ENCODE measurements around the gene CADM1. TPM values are rescaled to one million over a fixed set of nuclear protein-coding genes. Genes with fewer than 3 reads are reported as not detected.

CADM1 gene
- total and polyA plus RNA-seq, 9 of the 15 experiments (the other 6 are each of a cell fraction or from before 2014, with no cell fraction given), result 0.42 TPM; not detected in 8

DNA sequence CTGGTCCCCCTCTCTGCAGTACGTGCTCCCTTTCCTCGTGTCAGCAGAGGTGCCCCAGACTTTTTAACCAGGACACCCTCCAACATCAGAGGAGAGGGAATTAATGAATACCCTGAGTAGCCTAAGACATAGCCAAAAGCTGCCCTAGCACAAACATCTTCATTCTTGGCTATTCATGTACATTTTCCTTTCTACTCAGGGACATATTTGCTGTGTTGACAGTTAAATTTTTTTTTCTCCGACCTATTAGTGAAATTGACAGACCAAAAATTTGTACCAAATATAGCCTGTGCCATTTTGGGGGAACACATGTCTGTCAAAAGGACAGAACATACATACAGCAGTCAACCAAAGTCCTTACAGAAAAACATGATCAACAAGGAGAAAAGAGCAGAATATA is 33.3 kb downstream of the CADM1 start:
- Histone ChIP-seq H3K4me3 (no peak overlapping the region), H3K79me2 (ENCODE audit: control insufficient read depth, insufficient read depth, low read length) (no peaks in the 10 kb centered on the region), H3K4me2 (ENCODE audit: insufficient read depth, low read length) (no peak overlapping the region), H3K36me3 (ENCODE audit: control insufficient read depth, insufficient read depth, low read length) (no peaks in the 10 kb centered on the region), H3K27me3 (ENCODE audit: control insufficient read depth in 2 of 2, insufficient read depth in 2 of 2, low read length in 2 of 2) (no peaks in the 10 kb centered on the region), H4K20me1 (replicated peaks; ENCODE audit: control insufficient read depth, insufficient read depth, low read length) (no peaks in the 10 kb centered on the region), H3K9ac (ENCODE audit: insufficient read depth in 1 of 2, low read depth in 2 of 2, low read length in 2 of 2) (no peak overlapping the region), H3K27ac (ENCODE audit: extremely low read depth, low read depth, low read length) (no peak overlapping the region), H3K9me3 (replicated peaks; ENCODE audit: control insufficient read depth, insufficient read depth, low read depth, low read length) (no peaks in the 10 kb centered on the region), H3K9me1 (ENCODE audit: control insufficient read depth, insufficient read depth, low read length) (no peaks in the 10 kb centered on the region), H3K4me1 (replicated peaks in 1 of 2; ENCODE audit: control insufficient read depth in 2 of 2, insufficient read depth in 2 of 2, low read length in 2 of 2) (no peaks in the 10 kb centered on the region), H2AFZ (ENCODE audit: low read depth, low read length) (no peak overlapping the region)
- ChIA-PET POLR2A (no interaction called here), CTCF (ENCODE audit: low intra/inter-chr PET ratio) (no interaction called here)
- 0% methylated on average over 2 of the region's 3 CpGs for WGBS (ENCODE audit: insufficient coverage, low coverage, missing lambda C conversion rate)
- DNase-seq (ENCODE audit: extremely low read depth in 1 of 4, low spot score in 3 of 4) (no peak), FAIRE-seq (no peak), ATAC-seq (no peak)
- TF ChIP-seq BCOR (IDR thresholded peaks at IDR 0.05) (no peak), ARID2 (IDR thresholded peaks at IDR 0.05) (no peak)
- TF ChIP-seq, protein P1, sequence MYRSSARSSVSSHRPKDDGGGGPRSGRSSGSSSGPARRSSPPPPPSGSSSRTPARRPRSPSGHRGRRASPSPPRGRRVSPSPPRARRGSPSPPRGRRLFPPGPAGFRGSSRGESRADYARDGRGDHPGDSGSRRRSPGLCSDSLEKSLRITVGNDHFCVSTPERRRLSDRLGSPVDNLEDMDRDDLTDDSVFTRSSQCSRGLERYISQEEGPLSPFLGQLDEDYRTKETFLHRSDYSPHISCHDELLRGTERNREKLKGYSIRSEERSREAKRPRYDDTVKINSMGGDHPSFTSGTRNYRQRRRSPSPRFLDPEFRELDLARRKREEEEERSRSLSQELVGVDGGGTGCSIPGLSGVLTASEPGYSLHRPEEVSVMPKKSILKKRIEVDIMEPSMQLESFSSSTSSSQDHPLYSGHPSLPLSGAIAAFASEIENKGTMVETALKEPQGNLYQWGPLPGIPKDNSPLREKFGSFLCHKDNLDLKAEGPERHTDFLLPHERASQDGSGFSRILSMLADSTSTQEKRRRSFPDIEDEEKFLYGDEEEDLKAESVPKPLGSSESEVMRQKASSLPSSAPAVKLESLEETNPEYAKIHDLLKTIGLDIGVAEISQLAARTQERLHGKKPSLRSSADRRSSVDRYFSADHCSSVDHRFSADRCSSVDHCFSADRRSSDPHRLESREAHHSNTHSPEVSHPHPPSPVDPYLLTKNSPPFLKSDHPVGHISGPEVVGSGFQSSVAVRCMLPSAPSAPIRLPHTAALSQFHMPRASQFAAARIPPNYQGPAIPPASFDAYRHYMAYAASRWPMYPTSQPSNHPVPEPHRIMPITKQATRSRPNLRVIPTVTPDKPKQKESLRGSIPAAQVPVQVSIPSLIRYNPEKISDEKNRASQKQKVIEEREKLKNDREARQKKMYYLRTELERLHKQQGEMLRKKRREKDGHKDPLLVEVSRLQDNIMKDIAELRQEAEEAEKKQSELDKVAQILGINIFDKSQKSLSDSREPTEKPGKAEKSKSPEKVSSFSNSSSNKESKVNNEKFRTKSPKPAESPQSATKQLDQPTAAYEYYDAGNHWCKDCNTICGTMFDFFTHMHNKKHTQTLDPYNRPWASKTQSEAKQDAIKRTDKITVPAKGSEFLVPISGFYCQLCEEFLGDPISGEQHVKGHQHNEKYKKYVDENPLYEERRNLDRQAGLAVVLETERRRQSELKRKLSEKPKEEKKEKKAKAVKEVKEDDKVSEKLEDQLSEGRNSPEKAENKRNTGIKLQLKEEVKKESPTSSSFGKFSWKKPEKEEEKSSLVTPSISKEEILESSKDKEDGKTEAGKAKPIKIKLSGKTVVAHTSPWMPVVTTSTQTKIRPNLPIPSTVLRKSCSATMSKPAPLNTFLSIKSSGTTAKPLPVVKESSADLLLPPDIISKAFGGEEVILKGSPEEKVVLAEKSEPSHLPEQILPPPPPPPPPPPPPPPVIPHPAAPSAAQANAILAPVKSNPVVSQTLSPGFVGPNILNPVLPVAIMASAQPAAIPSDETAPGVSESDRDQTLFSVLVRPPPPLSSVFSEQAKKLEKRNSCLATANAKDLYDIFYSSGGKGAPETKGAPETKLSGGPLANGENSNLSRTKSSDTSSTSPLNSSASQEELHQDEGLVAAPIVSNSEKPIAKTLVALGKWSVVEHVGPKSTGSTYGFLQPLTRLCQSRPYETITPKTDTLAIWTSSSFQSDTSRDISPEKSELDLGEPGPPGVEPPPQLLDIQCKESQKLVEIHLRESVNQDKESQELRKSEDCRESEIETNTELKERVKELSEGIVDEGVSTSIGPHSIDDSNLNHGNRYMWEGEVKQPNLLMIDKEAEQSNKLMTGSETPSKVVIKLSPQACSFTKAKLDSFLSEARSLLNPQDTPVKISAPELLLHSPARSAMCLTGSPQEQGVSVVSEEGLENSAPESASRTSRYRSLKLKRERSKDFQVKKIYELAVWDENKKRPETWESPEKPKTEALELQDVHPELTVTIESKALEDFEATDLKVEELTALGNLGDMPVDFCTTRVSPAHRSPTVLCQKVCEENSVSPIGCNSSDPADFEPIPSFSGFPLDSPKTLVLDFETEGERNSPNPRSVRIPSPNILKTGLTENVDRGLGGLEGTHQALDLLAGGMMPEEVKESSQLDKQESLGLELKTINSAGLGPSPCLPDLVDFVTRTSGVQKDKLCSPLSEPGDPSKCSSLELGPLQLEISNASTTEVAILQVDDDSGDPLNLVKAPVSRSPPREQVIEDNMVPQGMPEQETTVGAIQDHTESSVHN (IDR thresholded peaks at IDR 0.05; ENCODE audit: borderline replicate concordance in 1 of 2, low read depth in 1 of 2), result no peak
- TF ChIP-seq, protein P2, sequence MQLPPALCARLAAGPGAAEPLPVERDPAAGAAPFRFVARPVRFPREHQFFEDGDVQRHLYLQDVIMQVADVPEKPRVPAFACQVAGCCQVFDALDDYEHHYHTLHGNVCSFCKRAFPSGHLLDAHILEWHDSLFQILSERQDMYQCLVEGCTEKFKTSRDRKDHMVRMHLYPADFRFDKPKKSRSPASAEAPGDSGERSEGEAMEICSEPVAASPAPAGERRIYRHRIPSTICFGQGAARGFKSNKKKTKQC (CRISPR knock-in tag; IDR thresholded peaks at IDR 0.05), result no peak
- in situ Hi-C loops (cut with MboI) (no loop called here), intact Hi-C loops (cut with micrococcal nuclease) (no loop called here)
- BruUV-seq (replicated peaks), result no TSS peak

Data from K562 (cell line).